ENCODE data around the gene DISP3. TPM values are rescaled to one million over a fixed set of nuclear protein-coding genes. Genes with fewer than 3 reads are reported as not detected.
A peak's percentile ranks its signal among the peaks of the same experiment; 100 is the strongest.

The DISP3 gene
- total and polyA plus RNA-seq, 4 donors = 0.10 to 0.12 TPM; not detected in 2

GRCh38 chr1:11538886-11539285, 59.9 kb downstream of the DISP3 start:
- no peak for ATAC-seq (ENCODE audit: low FRiP score)
- Histone ChIP-seq H3K36me3 (ENCODE audit: control insufficient read depth in 1 of 2, insufficient read depth in 2 of 2, low read length in 1 of 2) (no peaks in the 10 kb centered on the region), H3K4me3 (ENCODE audit: low read length in 2 of 2) (no peak overlapping the region), H3K9me3 (ENCODE audit: control insufficient read depth, low read length) (no peaks in the 10 kb centered on the region), H3K27ac (ENCODE audit: low read depth in 1 of 2, low read length in 2 of 2) (no peak overlapping the region), H3K4me1 (ENCODE audit: control insufficient read depth in 1 of 2, insufficient read depth in 2 of 2, low read length in 2 of 2) (no peaks in the 10 kb centered on the region), H3K27me3 (ENCODE audit: control insufficient read depth in 1 of 2, insufficient read depth in 2 of 2, low read length in 1 of 2) (no peaks in the 10 kb centered on the region)
- DNase-seq = no peak
- WGBS, 2 donors = 61 to 66% methylated on average over 9 of the region's 9 CpGs
- intact Hi-C loops (cut with DNase I) = no loop called here

GRCh38 chr1:11539850-11540772, 61.2 kb downstream of the DISP3 start:
- 55 to 57% methylated on average over 17 to 18 of the region's 18 CpGs for WGBS, 2 donors
- no peak overlapping the region for H3K27ac ChIP-seq (ENCODE audit: low read depth in 1 of 2, low read length in 2 of 2)
- no peaks in the 10 kb centered on the region for H3K27me3 ChIP-seq (ENCODE audit: control insufficient read depth in 1 of 2, insufficient read depth in 2 of 2, low read length in 1 of 2)
- intact Hi-C loops (cut with DNase I) = no loop called here
- H3K9me3 ChIP-seq (ENCODE audit: control insufficient read depth, low read length) = peaks cover 2% of the 10 kb centered on the region
- no peak overlapping the region for H3K4me3 ChIP-seq (ENCODE audit: low read length in 2 of 2)
- H3K36me3 ChIP-seq (ENCODE audit: control insufficient read depth in 1 of 2, insufficient read depth in 2 of 2, low read length in 1 of 2) = no peaks in the 10 kb centered on the region
- DNase-seq (peak in 1 of 2 donors; percentile 22), ATAC-seq (ENCODE audit: low FRiP score) (no peak)
- no peaks in the 10 kb centered on the region for H3K4me1 ChIP-seq (ENCODE audit: control insufficient read depth in 1 of 2, insufficient read depth in 2 of 2, low read length in 2 of 2)

DNA sequence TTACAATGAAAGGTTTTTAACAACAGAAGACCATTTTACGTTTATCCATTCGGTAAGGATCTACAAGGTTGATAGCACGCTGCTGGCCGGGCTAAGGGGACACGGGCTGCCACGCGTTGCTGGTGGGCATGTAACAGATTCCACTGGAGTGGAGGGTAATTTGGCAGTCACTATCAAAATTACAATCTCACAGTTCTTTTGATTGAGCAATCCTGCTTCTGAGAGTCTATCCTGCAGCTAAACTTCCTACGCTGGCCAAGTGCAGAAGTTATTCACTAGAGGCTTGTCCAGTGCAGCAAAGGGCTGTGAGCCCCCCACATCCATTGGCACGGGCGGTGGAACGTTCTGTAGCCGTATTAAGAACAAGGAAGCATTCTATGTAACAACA, 61.8 kb downstream of the DISP3 start:
- Histone ChIP-seq H3K27me3 (ENCODE audit: control insufficient read depth in 1 of 2, insufficient read depth in 2 of 2, low read length in 1 of 2) (no peaks in the 10 kb centered on the region), H3K36me3 (ENCODE audit: control insufficient read depth in 1 of 2, insufficient read depth in 2 of 2, low read length in 1 of 2) (no peaks in the 10 kb centered on the region), H3K9me3 (ENCODE audit: control insufficient read depth, low read length) (peaks cover 2% of the 10 kb centered on the region), H3K4me1 (ENCODE audit: control insufficient read depth in 1 of 2, insufficient read depth in 2 of 2, low read length in 2 of 2) (no peaks in the 10 kb centered on the region), H3K27ac (ENCODE audit: low read depth in 1 of 2, low read length in 2 of 2) (no peak overlapping the region), H3K4me3 (ENCODE audit: low read length in 2 of 2) (no peak overlapping the region)
- ATAC-seq (ENCODE audit: low FRiP score) (no peak), DNase-seq (no peak)
- intact Hi-C loops (cut with DNase I) = no loop called here
- WGBS, 2 donors = 81 to 83% methylated on average over 12 of the region's 12 CpGs

GRCh38 chr1:11541236-11541635, 62.3 kb downstream of the DISP3 start:
- DNase-seq (no peak), ATAC-seq (ENCODE audit: low FRiP score) (no peak)
- Histone ChIP-seq H3K36me3 (ENCODE audit: control insufficient read depth in 1 of 2, insufficient read depth in 2 of 2, low read length in 1 of 2) (no peaks in the 10 kb centered on the region), H3K27ac (ENCODE audit: low read depth in 1 of 2, low read length in 2 of 2) (no peak overlapping the region), H3K4me3 (ENCODE audit: low read length in 2 of 2) (no peak overlapping the region), H3K27me3 (ENCODE audit: control insufficient read depth in 1 of 2, insufficient read depth in 2 of 2, low read length in 1 of 2) (no peaks in the 10 kb centered on the region), H3K9me3 (ENCODE audit: control insufficient read depth, low read length) (peaks cover 2% of the 10 kb centered on the region), H3K4me1 (ENCODE audit: control insufficient read depth in 1 of 2, insufficient read depth in 2 of 2, low read length in 2 of 2) (no peaks in the 10 kb centered on the region)
- 78% methylated on average over 7 of the region's 7 CpGs for WGBS, 2 donors
- intact Hi-C loops (cut with DNase I) = no loop called here

DNA sequence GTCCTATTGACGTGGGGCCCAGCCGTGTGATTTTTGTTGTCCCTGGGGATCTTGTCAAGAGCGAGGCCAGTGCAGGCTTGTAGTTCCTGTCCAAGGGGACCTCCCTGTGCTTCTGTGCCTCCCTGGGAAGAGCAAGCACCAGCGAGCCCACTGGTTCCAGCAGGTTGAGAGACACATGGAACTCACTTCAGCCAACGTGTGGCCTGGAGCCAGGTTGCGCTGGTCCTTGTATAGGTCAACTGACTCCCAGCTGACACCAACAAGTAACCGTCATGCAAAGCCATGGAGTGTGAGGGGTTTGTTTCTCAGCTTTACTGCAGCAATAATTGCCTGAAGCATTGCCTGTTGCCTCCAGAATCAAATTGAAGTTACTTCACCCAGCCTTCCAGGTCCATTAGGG, 63.0 kb downstream of the DISP3 start:
- H3K9me3 ChIP-seq (ENCODE audit: control insufficient read depth, low read length) = peaks cover 2% of the 10 kb centered on the region
- 48 to 50% methylated on average over 7 of the region's 7 CpGs for WGBS, 2 donors
- no peak overlapping the region for H3K27ac ChIP-seq (ENCODE audit: low read depth in 1 of 2, low read length in 2 of 2)
- no peaks in the 10 kb centered on the region for H3K4me1 ChIP-seq (ENCODE audit: control insufficient read depth in 1 of 2, insufficient read depth in 2 of 2, low read length in 2 of 2)
- no peaks in the 10 kb centered on the region for H3K27me3 ChIP-seq (ENCODE audit: control insufficient read depth in 1 of 2, insufficient read depth in 2 of 2, low read length in 1 of 2)
- ATAC-seq (ENCODE audit: low FRiP score) (no peak), DNase-seq (no peak)
- no peaks in the 10 kb centered on the region for H3K36me3 ChIP-seq (ENCODE audit: control insufficient read depth in 1 of 2, insufficient read depth in 2 of 2, low read length in 1 of 2)
- intact Hi-C loops (cut with DNase I) = no loop called here
- no peak overlapping the region for H3K4me3 ChIP-seq (ENCODE audit: low read length in 2 of 2)

- Histone ChIP-seq H3K27me3 (ENCODE audit: control insufficient read depth in 1 of 2, insufficient read depth in 2 of 2, low read length in 1 of 2) (no peaks in the 10 kb centered on the region), H3K36me3 (ENCODE audit: control insufficient read depth in 1 of 2, insufficient read depth in 2 of 2, low read length in 1 of 2) (no peaks in the 10 kb centered on the region), H3K27ac (ENCODE audit: low read depth in 1 of 2, low read length in 2 of 2) (no peak overlapping the region), H3K4me3 (ENCODE audit: low read length in 2 of 2) (no peak overlapping the region), H3K4me1 (ENCODE audit: control insufficient read depth in 1 of 2, insufficient read depth in 2 of 2, low read length in 2 of 2) (no peaks in the 10 kb centered on the region), H3K9me3 (ENCODE audit: control insufficient read depth, low read length) (peaks cover 2% of the 10 kb centered on the region)
- WGBS, 2 donors = 63 to 71% methylated on average over 4 of the region's 4 CpGs
- DNase-seq = peak in 1 of 2 donors; percentile 3
- no peak for ATAC-seq (ENCODE audit: low FRiP score)
- intact Hi-C loops (cut with DNase I) = no loop called here
Measured at GRCh38 chr1:11543392-11543791, 64.4 kb downstream of the DISP3 start.

DNA sequence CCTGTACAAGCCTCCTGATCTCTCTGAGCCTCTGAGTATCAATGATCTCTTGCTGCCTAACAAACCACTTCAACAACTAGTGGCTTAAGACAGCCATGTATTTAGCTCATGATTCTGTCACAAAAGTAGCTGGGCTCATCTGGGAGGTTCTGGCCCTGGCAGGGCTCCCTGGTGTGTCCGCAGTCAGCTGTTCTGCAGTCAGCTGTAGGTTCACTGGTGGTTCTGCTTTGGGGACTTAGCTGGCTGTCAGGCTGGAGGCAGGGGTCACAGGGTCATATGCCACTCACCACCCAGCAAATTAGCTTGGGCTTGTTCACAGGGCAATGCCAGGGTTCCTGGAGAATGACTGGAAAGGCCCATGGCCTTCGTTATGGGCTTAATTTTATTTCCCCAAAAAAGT, 64.8 kb downstream of the DISP3 start:
- no peaks in the 10 kb centered on the region for H3K36me3 ChIP-seq (ENCODE audit: control insufficient read depth in 1 of 2, insufficient read depth in 2 of 2, low read length in 1 of 2)
- no peak overlapping the region for H3K27ac ChIP-seq (ENCODE audit: low read depth in 1 of 2, low read length in 2 of 2)
- no peak overlapping the region for H3K4me3 ChIP-seq (ENCODE audit: low read length in 2 of 2)
- ATAC-seq (ENCODE audit: low FRiP score) (no peak), DNase-seq (no peak)
- intact Hi-C loops (cut with DNase I) = no loop called here
- H3K27me3 ChIP-seq (ENCODE audit: control insufficient read depth in 1 of 2, insufficient read depth in 2 of 2, low read length in 1 of 2) = no peaks in the 10 kb centered on the region
- no peaks in the 10 kb centered on the region for H3K4me1 ChIP-seq (ENCODE audit: control insufficient read depth in 1 of 2, insufficient read depth in 2 of 2, low read length in 2 of 2)
- 80 to 81% methylated on average over 2 of the region's 2 CpGs for WGBS, 2 donors
- H3K9me3 ChIP-seq (ENCODE audit: control insufficient read depth, low read length) = peaks cover 2% of the 10 kb centered on the region

- 55 to 66% methylated on average over 4 of the region's 4 CpGs for WGBS, 2 donors
- ATAC-seq (ENCODE audit: low FRiP score) = no peak
- no peak for DNase-seq
- H3K4me3 ChIP-seq (ENCODE audit: low read length in 2 of 2) = no peak overlapping the region
- H3K9me3 ChIP-seq (ENCODE audit: control insufficient read depth, low read length) = peaks cover 2% of the 10 kb centered on the region
- intact Hi-C loops (cut with DNase I) = no loop called here
- no peaks in the 10 kb centered on the region for H3K4me1 ChIP-seq (ENCODE audit: control insufficient read depth in 1 of 2, insufficient read depth in 2 of 2, low read length in 2 of 2)
- no peaks in the 10 kb centered on the region for H3K36me3 ChIP-seq (ENCODE audit: control insufficient read depth in 1 of 2, insufficient read depth in 2 of 2, low read length in 1 of 2)
- no peaks in the 10 kb centered on the region for H3K27me3 ChIP-seq (ENCODE audit: control insufficient read depth in 1 of 2, insufficient read depth in 2 of 2, low read length in 1 of 2)
- no peak overlapping the region for H3K27ac ChIP-seq (ENCODE audit: low read depth in 1 of 2, low read length in 2 of 2)
Measured at GRCh38 chr1:11546456-11546855, 67.5 kb downstream of the DISP3 start.

DNA sequence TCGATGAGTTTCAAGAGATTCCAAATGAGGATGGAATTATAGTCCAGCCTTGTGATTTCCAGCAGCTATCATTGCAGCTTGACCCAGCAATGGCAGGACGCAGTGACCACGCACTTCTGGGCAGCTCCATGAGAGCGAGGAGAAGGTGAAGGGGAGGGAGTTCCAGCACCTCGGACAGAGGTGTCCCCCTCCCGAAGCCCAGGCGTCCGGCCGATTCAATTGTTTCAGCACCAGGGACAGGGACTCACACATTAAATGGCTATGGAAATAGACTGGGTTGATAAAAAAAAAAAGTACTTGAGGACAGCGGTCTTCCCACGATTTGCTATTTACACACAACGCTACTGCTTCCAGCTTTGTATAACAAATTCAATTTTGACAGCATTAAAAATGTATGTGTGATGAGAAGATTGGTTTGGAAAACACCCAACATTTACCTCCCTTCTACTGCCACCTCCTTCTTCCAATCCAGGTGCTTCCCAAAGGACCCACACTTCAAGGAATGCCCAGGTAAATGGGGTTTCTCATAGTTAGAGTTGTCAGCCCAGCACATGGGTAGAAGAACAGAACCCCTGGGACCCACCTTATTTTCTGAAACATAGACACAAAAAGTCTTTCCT, 71.8 kb downstream of the DISP3 start:
- DNase-seq (no peak), ATAC-seq (ENCODE audit: low FRiP score) (no peak)
- intact Hi-C loops (cut with DNase I) = no loop called here
- Histone ChIP-seq H3K4me1 (ENCODE audit: control insufficient read depth in 1 of 2, insufficient read depth in 2 of 2, low read length in 2 of 2) (no peaks in the 10 kb centered on the region), H3K27ac (ENCODE audit: low read depth in 1 of 2, low read length in 2 of 2) (no peak overlapping the region), H3K4me3 (ENCODE audit: low read length in 2 of 2) (no peak overlapping the region), H3K36me3 (ENCODE audit: control insufficient read depth in 1 of 2, insufficient read depth in 2 of 2, low read length in 1 of 2) (no peaks in the 10 kb centered on the region), H3K9me3 (ENCODE audit: control insufficient read depth, low read length) (peaks cover 1% of the 10 kb centered on the region), H3K27me3 (ENCODE audit: control insufficient read depth in 1 of 2, insufficient read depth in 2 of 2, low read length in 1 of 2) (no peaks in the 10 kb centered on the region)
- WGBS, 2 donors = 8 to 11% methylated on average over 12 of the region's 12 CpGs
